ENCODE data around the gene CDH12. TPM values are rescaled to one million over a fixed set of nuclear protein-coding genes. Genes with fewer than 3 reads are reported as not detected.
"Not testable (repeated sequence)": the region's sequence is repeated elsewhere in the genome, so short reads cannot be mapped to it uniquely, and the experiment has no call there.

CDH12 gene
- total RNA-seq, 1 experiment from 2014 or later: not detected

GRCh38 chr5:22277006-22277405 is 576.1 kb downstream of the CDH12 start:
- no peaks in the 10 kb centered on the region for H3K4me1 Mint-ChIP-seq
- H4K8ac ChIP-seq (replicated peaks; ENCODE audit: insufficient read length, low read depth, low read length): no peak overlapping the region

DNA sequence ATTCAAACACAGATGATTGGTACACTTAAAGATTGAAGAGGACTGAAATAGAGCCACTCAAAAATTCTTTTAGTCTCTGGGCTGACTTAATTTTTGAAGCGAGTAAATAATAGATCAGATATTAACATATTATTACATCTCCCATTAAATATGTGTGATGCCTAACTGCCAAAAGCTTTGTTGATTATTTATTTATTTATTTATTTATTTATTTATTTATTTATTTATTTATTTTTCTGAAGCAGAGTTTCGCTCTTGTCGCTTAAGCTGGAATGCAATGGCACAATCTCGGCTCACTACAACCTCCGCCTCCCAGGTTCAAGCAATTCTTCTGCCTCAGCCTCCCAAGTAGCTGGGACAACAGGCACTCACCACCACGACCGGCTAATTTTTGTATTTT is 587.3 kb downstream of the CDH12 start:
- H3K9me3 Mint-ChIP-seq; H3T11ph ChIP-seq (ENCODE audit: low read length); H2BK20ac ChIP-seq (ENCODE audit: low read depth, low read length, poor library complexity, severe bottlenecking); H2BK15ac ChIP-seq (ENCODE audit: low read depth, low read length); H3K36me3 Mint-ChIP-seq (ENCODE audit: insufficient read depth in 1 of 3, low read depth in 3 of 3); H4K8ac ChIP-seq (replicated peaks; ENCODE audit: insufficient read length, low read depth, low read length); H2BK120ac ChIP-seq (ENCODE audit: low read depth, low read length, poor library complexity, severe bottlenecking); H4K91ac ChIP-seq (ENCODE audit: insufficient read length, low read depth, low read length); DNase-seq; H2BK5ac ChIP-seq (ENCODE audit: insufficient read length, low read length); H3K56ac ChIP-seq (ENCODE audit: insufficient read length, low read depth, low read length); H3K4me2 ChIP-seq (ENCODE audit: insufficient read depth, insufficient read length, low read length); H3K27ac Mint-ChIP-seq; H3K23me2 ChIP-seq (ENCODE audit: insufficient read length, low read depth, low read length, poor library complexity, severe bottlenecking); H3K27ac ChIP-seq (ENCODE audit: insufficient read length, low read depth, low read length); H2BK12ac ChIP-seq (ENCODE audit: insufficient read length, low read depth, low read length); H3K9me3 ChIP-seq (ENCODE audit: control insufficient read depth, low read depth, low read length); H2AK5ac ChIP-seq (ENCODE audit: insufficient read length, low read length); H3K23ac ChIP-seq (ENCODE audit: insufficient read length, low read depth, low read length); H4K20me1 ChIP-seq (ENCODE audit: control insufficient read depth, insufficient read depth, insufficient read length); H2AFZ ChIP-seq (ENCODE audit: low read length); H3K27me3 ChIP-seq (ENCODE audit: insufficient read depth, low read length); H3K4me3 Mint-ChIP-seq; H3K18ac ChIP-seq (ENCODE audit: insufficient read length, low read depth, low read length); H3K79me1 ChIP-seq (ENCODE audit: insufficient read depth, low read depth, low read length, poor library complexity, severe bottlenecking); H3K27me3 Mint-ChIP-seq (ENCODE audit: low read depth); H3K4me1 Mint-ChIP-seq; H3K79me2 ChIP-seq (ENCODE audit: insufficient read depth, low read length); H4K5ac ChIP-seq (ENCODE audit: insufficient read length, low read depth, low read length); H3K14ac ChIP-seq (ENCODE audit: insufficient read depth, low read length); H3K4ac ChIP-seq (ENCODE audit: low read depth, low read length); H3K9ac ChIP-seq (ENCODE audit: extremely low read depth, insufficient read length, low read length); H3K4me1 ChIP-seq (ENCODE audit: insufficient read depth, low read length): not testable (repeated sequence)
- no CpG with 5 or more reads among the region's 7 CpGs for WGBS (ENCODE audit: extremely low coverage, insufficient read length, low lambda C conversion rate)

More at GRCh38 chr5:22277006-22277405, 576.1 kb downstream of the CDH12 start:
- Histone ChIP-seq H3K27ac (ENCODE audit: insufficient read length, low read depth, low read length) (no peak overlapping the region), H3K4ac (ENCODE audit: low read depth, low read length) (no peak overlapping the region), H4K5ac (ENCODE audit: insufficient read length, low read depth, low read length) (no peak overlapping the region), H3K23me2 (ENCODE audit: insufficient read length, low read depth, low read length, poor library complexity, severe bottlenecking) (no peaks in the 10 kb centered on the region), H3K27me3 (ENCODE audit: insufficient read depth, low read length) (no peaks in the 10 kb centered on the region; the same call in 1 of the 2 replicates), H3K18ac (ENCODE audit: insufficient read length, low read depth, low read length) (no peak overlapping the region), H2BK5ac (ENCODE audit: insufficient read length, low read length) (no peak overlapping the region), H2AK5ac (ENCODE audit: insufficient read length, low read length) (no peak overlapping the region), H2BK12ac (ENCODE audit: insufficient read length, low read depth, low read length) (no peak overlapping the region), H2AFZ (ENCODE audit: low read length) (no peak overlapping the region), H4K91ac (ENCODE audit: insufficient read length, low read depth, low read length) (no peak overlapping the region), H3T11ph (ENCODE audit: low read length) (no peak overlapping the region), H3K14ac (ENCODE audit: insufficient read depth, low read length) (no peak overlapping the region), H3K9me3 (ENCODE audit: control insufficient read depth, low read depth, low read length) (no peaks in the 10 kb centered on the region), H3K9ac (ENCODE audit: extremely low read depth, insufficient read length, low read length) (no peak overlapping the region), H2BK20ac (ENCODE audit: low read depth, low read length, poor library complexity, severe bottlenecking) (no peak overlapping the region), H4K20me1 (ENCODE audit: control insufficient read depth, insufficient read depth, insufficient read length) (no peaks in the 10 kb centered on the region), H3K4me2 (ENCODE audit: insufficient read depth, insufficient read length, low read length) (no peak overlapping the region), H3K23ac (ENCODE audit: insufficient read length, low read depth, low read length) (no peak overlapping the region), H3K79me2 (ENCODE audit: insufficient read depth, low read length) (no peaks in the 10 kb centered on the region), H3K56ac (ENCODE audit: insufficient read length, low read depth, low read length) (no peak overlapping the region), H2BK15ac (ENCODE audit: low read depth, low read length) (no peak overlapping the region), H2BK120ac (ENCODE audit: low read depth, low read length, poor library complexity, severe bottlenecking) (no peak overlapping the region), H3K79me1 (ENCODE audit: insufficient read depth, low read depth, low read length, poor library complexity, severe bottlenecking) (no peaks in the 10 kb centered on the region), H3K4me1 (ENCODE audit: insufficient read depth, low read length) (no peaks in the 10 kb centered on the region)
- Mint-ChIP-seq H3K4me3 (no peak overlapping the region), H3K27me3 (ENCODE audit: low read depth) (no peaks in the 10 kb centered on the region; the same call in 1 of the 2 replicates), H3K36me3 (ENCODE audit: insufficient read depth in 1 of 3, low read depth in 3 of 3) (no peaks in the 10 kb centered on the region; a peak in 1 of 7 replicates), H3K27ac (no peak overlapping the region), H3K9me3 (peaks cover 3 to 5% of the 10 kb centered on the region in 2 experiments; a peak in 4 of 5 replicates)
- TF ChIP-seq, protein P1, sequence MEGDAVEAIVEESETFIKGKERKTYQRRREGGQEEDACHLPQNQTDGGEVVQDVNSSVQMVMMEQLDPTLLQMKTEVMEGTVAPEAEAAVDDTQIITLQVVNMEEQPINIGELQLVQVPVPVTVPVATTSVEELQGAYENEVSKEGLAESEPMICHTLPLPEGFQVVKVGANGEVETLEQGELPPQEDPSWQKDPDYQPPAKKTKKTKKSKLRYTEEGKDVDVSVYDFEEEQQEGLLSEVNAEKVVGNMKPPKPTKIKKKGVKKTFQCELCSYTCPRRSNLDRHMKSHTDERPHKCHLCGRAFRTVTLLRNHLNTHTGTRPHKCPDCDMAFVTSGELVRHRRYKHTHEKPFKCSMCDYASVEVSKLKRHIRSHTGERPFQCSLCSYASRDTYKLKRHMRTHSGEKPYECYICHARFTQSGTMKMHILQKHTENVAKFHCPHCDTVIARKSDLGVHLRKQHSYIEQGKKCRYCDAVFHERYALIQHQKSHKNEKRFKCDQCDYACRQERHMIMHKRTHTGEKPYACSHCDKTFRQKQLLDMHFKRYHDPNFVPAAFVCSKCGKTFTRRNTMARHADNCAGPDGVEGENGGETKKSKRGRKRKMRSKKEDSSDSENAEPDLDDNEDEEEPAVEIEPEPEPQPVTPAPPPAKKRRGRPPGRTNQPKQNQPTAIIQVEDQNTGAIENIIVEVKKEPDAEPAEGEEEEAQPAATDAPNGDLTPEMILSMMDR (conservative IDR thresholded peaks at IDR 0.05): no peak
- whole genome bisulfite sequencing (ENCODE audit: extremely low coverage, insufficient read length, low lambda C conversion rate): no CpG with 5 or more reads among the region's 4 CpGs
- no peak for DNase-seq
